K562 (cell line): ENCODE data around the gene CORO6. TPM values are rescaled to one million over a fixed set of nuclear protein-coding genes. Genes with fewer than 3 reads are reported as not detected.
A peak's percentile ranks its signal among the peaks of the same experiment; 100 is the strongest.

ENCODE experiments used
- CHD1 ChIP-seq: fragments of 200-600 bp; sonication (generic); IDR thresholded peaks from one replicate; pipeline ENCODE4 v1.6.1; 2012; ENCODE audit warnings: mild to moderate bottlenecking, moderate library complexity, low read length, inconsistent platforms
- FOS ChIP-seq: IDR thresholded peaks from 3 replicates; pipeline ENCODE4 v1.6.1; 2011; ENCODE audit not compliant: insufficient read length; ENCODE audit errors: extremely low read depth
- KAT8 ChIP-seq: fragments of 450-650 bp; IDR thresholded peaks from 2 replicates; pipeline ENCODE4 v1.6.1; 2016; ENCODE audit warnings: low read depth, mild to moderate bottlenecking
- KDM2B ChIP-seq: fragments of 250-450 bp; sonication (Bioruptor Pico); IDR thresholded peaks from 2 replicates; pipeline ENCODE4 v1.8.0; 2021; ENCODE audit warnings: mild to moderate bottlenecking, moderate library complexity
- KDM5B ChIP-seq: fragments of 200-600 bp; sonication (generic); IDR thresholded peaks from 2 replicates; pipeline ENCODE4 v1.6.1; 2012; ENCODE audit warnings: low read depth, mild to moderate bottlenecking, moderate library complexity, low read length, control low read depth, inconsistent platforms; ENCODE audit not compliant: insufficient replicate concordance
- KHSRP ChIP-seq: fragments of 450-650 bp; IDR thresholded peaks from 2 replicates; pipeline ENCODE4 v1.6.1; 2017
- LCOR ChIP-seq: sonication (generic); formaldehyde crosslinking; IDR thresholded peaks from 2 replicates; pipeline ENCODE4 v1.8.0; 2022; ENCODE audit warnings: mild to moderate bottlenecking, missing genetic modification reagents
- MIER1 ChIP-seq: fragments of 450-650 bp; IDR thresholded peaks from 2 replicates; pipeline ENCODE4 v1.6.1; 2016; ENCODE audit warnings: antibody characterized with exemption, mild to moderate bottlenecking, low read depth
- NFYB ChIP-seq: IDR thresholded peaks from 2 replicates; pipeline ENCODE4 v1.6.1; 2011; ENCODE audit warnings: mild to moderate bottlenecking, moderate library complexity; ENCODE audit not compliant: insufficient read length; ENCODE audit errors: extremely low read depth
- NONO ChIP-seq, 2 experiments: fragments of 200-400 bp in 1 of 2; fragments of 450-650 bp in 1 of 2; formaldehyde crosslinking in 1 of 2; IDR thresholded peaks; 2 replicates each; pipeline ENCODE4 v1.6.1; 2017; ENCODE audit warnings: low read depth in 2 of 2, mild to moderate bottlenecking in 2 of 2, moderate library complexity in 2 of 2, low read length in 1 of 2
- POLR3A ChIP-seq: IDR thresholded peaks from 2 replicates; pipeline ENCODE4 v1.6.1; 2011; ENCODE audit warnings: borderline replicate concordance, mild to moderate bottlenecking, moderate library complexity; ENCODE audit not compliant: insufficient read length, insufficient read depth; ENCODE audit errors: extremely low read depth
- RBFOX2 ChIP-seq: fragments of 200-400 bp; formaldehyde crosslinking; IDR thresholded peaks from 2 replicates; pipeline ENCODE4 v1.6.1; 2017; ENCODE audit warnings: low read depth, mild to moderate bottlenecking, low read length, moderate library complexity
- RBM25 ChIP-seq: fragments of 200-400 bp; formaldehyde crosslinking; IDR thresholded peaks from 2 replicates; pipeline ENCODE4 v1.6.1; 2018; ENCODE audit warnings: low read length, low read depth, moderate library complexity; ENCODE audit not compliant: severe bottlenecking
- RUNX1 ChIP-seq: sonication (generic); IDR thresholded peaks from 2 replicates; pipeline ENCODE4 v1.6.1; 2016; ENCODE audit warnings: antibody characterized with exemption, low read depth
- SRSF3 ChIP-seq: fragments of 200-400 bp; formaldehyde crosslinking; IDR thresholded peaks from 2 replicates; pipeline ENCODE4 v1.6.1; 2016; ENCODE audit warnings: mild to moderate bottlenecking, low read length, moderate library complexity; ENCODE audit not compliant: insufficient read depth
- ZBTB8A ChIP-seq: fragments of 450-650 bp; IDR thresholded peaks from 2 replicates; pipeline ENCODE4 v1.6.1; 2018; ENCODE audit warnings: mild to moderate bottlenecking, moderate library complexity; ENCODE audit not compliant: partially characterized antibody
- ZNF133 ChIP-seq: fragments of 250-450 bp; sonication (Bioruptor Pico); IDR thresholded peaks from 2 replicates; pipeline ENCODE4 v1.4.0; 2020; ENCODE audit warnings: mild to moderate bottlenecking
- ZNF212 ChIP-seq: fragments of 450-650 bp; formaldehyde crosslinking; IDR thresholded peaks from 2 replicates; pipeline ENCODE4 v1.4.0; 2020; ENCODE audit warnings: mild to moderate bottlenecking
- ZNF224 ChIP-seq: sonication (generic); formaldehyde crosslinking; IDR thresholded peaks from 2 replicates; pipeline ENCODE4 v1.8.0; 2022; ENCODE audit warnings: mild to moderate bottlenecking, missing genetic modification reagents
- ZNF24 ChIP-seq: fragments of 450-650 bp; IDR thresholded peaks from 2 replicates; pipeline ENCODE4 v1.6.1; 2016
- ZNF282 ChIP-seq: sonication (generic); formaldehyde crosslinking; IDR thresholded peaks from 2 replicates; pipeline ENCODE4 v1.8.1; 2023; ENCODE audit warnings: missing genetic modification reagents
- ZNF311 ChIP-seq: fragments of 250-450 bp; sonication (Bioruptor Pico); IDR thresholded peaks from 2 replicates; pipeline ENCODE4 v1.4.0; 2020; ENCODE audit warnings: mild to moderate bottlenecking, moderate library complexity
- ZNF444 ChIP-seq: fragments of 250-450 bp; sonication (Bioruptor Pico); IDR thresholded peaks from 2 replicates; pipeline ENCODE4 v1.4.0; 2020; ENCODE audit warnings: mild to moderate bottlenecking, moderate library complexity
- polyA plus RNA-seq, 8 experiments: library from polyadenylated mRNA; depleted of rRNA in 4 of 8; stranded (reverse) in 5 of 8; unstranded in 3 of 8; fragments of >200 nt; fragmentation: Nextera tagmentation in 2 of 8; fragmentation: Illumina TruSeq in 1 of 8; extraction: Ambion mirVana in 2 of 8; extraction: Trizol in 1 of 8; gene quantifications; 2 replicates each; pipeline versions ENCODE4 v1.2.1 to v1.2.3, GENCODE V29; 2011 to 2014; ENCODE audit warnings: inconsistent platforms in 1 of 8, missing spikeins in 1 of 8
- total RNA-seq, 7 experiments: library from RNA; depleted of rRNA in 6 of 7; stranded (reverse); fragments of >200 nt in 6 of 7; fragmentation: Illumina TruSeq in 2 of 7; extraction: Trizol in 2 of 7; gene quantifications; 2 replicates each; pipeline versions ENCODE4 v1.2.1 to v1.2.3, GENCODE V29; 2011 to 2021; ENCODE audit warnings: low replicate concordance in 1 of 7
- TF ChIP-seq, protein P1 (sequence below): fragments of 450-650 bp; formaldehyde crosslinking; conservative IDR thresholded peaks from 2 replicates; pipeline ENCODE4 v1.4.0; 2022; ENCODE audit warnings: mild to moderate bottlenecking, missing genetic modification characterization
- TF ChIP-seq, protein P2 (sequence below): fragments of 250-450 bp; sonication (Bioruptor Pico); IDR thresholded peaks from 2 replicates; pipeline ENCODE4 v1.5.0; 2020; ENCODE audit warnings: mild to moderate bottlenecking, borderline replicate concordance

The CORO6 gene
- total and polyA plus RNA-seq, 9 of the 15 experiments (the other 6 are each of a cell fraction or from before 2014, with no cell fraction given): 0.04 to 11.9 (median 2.4) TPM

DNA sequence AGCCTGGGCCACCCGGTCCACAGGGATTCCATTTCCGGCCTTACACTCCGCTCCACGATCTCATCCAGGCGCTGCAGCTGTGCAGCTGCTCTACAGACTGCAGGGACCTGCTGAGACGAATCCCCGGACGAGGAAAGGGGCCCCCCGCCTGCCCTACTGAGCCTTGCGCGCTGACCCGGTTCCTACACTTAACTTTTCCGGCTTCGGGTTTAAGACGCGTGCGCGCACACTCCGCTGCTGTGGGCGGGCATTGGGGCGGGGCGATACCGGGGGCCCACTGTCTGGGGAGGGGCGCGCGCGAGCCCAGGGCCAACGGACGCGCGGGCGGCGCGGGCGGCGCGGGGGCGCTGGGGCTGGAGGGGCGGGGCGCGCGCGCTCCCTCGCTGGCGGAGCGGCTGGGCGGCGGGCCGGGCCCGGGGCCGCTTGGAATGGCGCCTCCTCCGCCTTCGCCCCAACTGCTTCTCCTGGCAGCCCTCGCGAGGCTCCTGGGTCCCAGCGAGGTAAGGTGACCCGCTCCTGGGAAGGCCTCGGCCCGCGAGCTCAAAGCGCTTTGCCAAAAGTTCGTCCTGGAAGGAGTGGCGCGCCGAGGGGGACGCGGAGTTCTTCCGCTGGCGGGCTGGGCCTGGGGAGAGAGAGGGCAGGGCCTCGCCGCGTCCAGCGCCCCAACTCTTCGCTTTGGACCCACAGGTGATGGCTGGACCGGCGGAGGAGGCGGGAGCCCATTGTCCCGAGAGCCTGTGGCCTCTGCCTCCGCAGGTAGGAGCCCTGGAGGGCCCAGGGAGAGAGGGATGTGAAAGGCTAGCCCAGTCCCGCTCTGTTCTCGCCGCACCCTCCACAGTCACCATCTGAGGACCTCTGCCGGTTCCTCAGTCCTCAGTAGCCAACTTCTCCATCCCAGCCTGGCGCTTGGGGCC is 54.1 kb downstream of the CORO6 start, which contains the start of gene TP53I13 (continued):
- no peak for TF ChIP-seq KDM2B (CRISPR knock-in tag)
- no peak for TF ChIP-seq ZBTB8A
- TF ChIP-seq ZNF24: no peak
- TF ChIP-seq POLR3A: no peak
- peak; percentile 74 for TF ChIP-seq RBFOX2
- no peak for TF ChIP-seq ZNF311 (CRISPR knock-in tag)
- no peak for TF ChIP-seq ZNF282 (CRISPR knock-in tag)
- no peak for TF ChIP-seq NONO (IDR thresholded peaks at IDR 0.05; ENCODE audit: low read depth in 2 of 2, low read length in 1 of 2)
- no peak for TF ChIP-seq CHD1
- peak; percentile 52 for TF ChIP-seq KDM5B
- TF ChIP-seq, protein P1, sequence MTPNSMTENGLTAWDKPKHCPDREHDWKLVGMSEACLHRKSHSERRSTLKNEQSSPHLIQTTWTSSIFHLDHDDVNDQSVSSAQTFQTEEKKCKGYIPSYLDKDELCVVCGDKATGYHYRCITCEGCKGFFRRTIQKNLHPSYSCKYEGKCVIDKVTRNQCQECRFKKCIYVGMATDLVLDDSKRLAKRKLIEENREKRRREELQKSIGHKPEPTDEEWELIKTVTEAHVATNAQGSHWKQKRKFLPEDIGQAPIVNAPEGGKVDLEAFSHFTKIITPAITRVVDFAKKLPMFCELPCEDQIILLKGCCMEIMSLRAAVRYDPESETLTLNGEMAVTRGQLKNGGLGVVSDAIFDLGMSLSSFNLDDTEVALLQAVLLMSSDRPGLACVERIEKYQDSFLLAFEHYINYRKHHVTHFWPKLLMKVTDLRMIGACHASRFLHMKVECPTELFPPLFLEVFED: no peak
- TF ChIP-seq KHSRP: no peak
- TF ChIP-seq SRSF3: no peak
- TF ChIP-seq NFYB: no peak
- no peak for TF ChIP-seq ZNF224 (CRISPR knock-in tag)
- no peak for TF ChIP-seq LCOR (CRISPR knock-in tag)
- no peak for TF ChIP-seq FOS
- no peak for TF ChIP-seq RBM25
- no peak for TF ChIP-seq ZNF133 (CRISPR knock-in tag)
- no peak for TF ChIP-seq RUNX1
- no peak for TF ChIP-seq KAT8
- no peak for TF ChIP-seq ZNF444
- no peak for TF ChIP-seq MIER1
- TF ChIP-seq, protein P2, sequence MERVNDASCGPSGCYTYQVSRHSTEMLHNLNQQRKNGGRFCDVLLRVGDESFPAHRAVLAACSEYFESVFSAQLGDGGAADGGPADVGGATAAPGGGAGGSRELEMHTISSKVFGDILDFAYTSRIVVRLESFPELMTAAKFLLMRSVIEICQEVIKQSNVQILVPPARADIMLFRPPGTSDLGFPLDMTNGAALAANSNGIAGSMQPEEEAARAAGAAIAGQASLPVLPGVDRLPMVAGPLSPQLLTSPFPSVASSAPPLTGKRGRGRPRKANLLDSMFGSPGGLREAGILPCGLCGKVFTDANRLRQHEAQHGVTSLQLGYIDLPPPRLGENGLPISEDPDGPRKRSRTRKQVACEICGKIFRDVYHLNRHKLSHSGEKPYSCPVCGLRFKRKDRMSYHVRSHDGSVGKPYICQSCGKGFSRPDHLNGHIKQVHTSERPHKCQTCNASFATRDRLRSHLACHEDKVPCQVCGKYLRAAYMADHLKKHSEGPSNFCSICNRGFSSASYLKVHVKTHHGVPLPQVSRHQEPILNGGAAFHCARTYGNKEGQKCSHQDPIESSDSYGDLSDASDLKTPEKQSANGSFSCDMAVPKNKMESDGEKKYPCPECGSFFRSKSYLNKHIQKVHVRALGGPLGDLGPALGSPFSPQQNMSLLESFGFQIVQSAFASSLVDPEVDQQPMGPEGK: no peak
- no peak for TF ChIP-seq ZNF212 (CRISPR knock-in tag)
